NB4 (cell line): ENCODE measurements around the gene MRPS26.
"Not testable (repeated sequence)": the region's sequence is repeated elsewhere in the genome, so short reads cannot be mapped to it uniquely, and the experiment has no call there.

ENCODE experiments used
- DNase-seq: peaks from one replicate; pipeline ENCODE4 v3.0.0; 2010; ENCODE audit warnings: low read depth
- H3K4me3 ChIP-seq: one replicate; pipeline ENCODE4 v1.5.1; 2011; ENCODE audit warnings: mild to moderate bottlenecking, low read depth, low read length, moderate library complexity
- CTCF ChIP-seq: IDR thresholded peaks from one replicate; pipeline ENCODE4 v1.5.1; 2012; ENCODE audit warnings: low read depth, low read length
- MAX ChIP-seq: IDR thresholded peaks from 2 replicates; pipeline ENCODE4 v1.6.1; 2011; ENCODE audit warnings: low read depth, low read length
- MYC ChIP-seq: IDR thresholded peaks from 2 replicates; pipeline ENCODE4 v1.6.1; 2011; ENCODE audit warnings: low read depth, low read length
- POLR2A ChIP-seq: IDR thresholded peaks from 2 replicates; pipeline ENCODE4 v1.6.1; 2011; ENCODE audit warnings: mild to moderate bottlenecking; ENCODE audit not compliant: insufficient read length; ENCODE audit errors: extremely low read depth

Gene MRPS26

DNA sequence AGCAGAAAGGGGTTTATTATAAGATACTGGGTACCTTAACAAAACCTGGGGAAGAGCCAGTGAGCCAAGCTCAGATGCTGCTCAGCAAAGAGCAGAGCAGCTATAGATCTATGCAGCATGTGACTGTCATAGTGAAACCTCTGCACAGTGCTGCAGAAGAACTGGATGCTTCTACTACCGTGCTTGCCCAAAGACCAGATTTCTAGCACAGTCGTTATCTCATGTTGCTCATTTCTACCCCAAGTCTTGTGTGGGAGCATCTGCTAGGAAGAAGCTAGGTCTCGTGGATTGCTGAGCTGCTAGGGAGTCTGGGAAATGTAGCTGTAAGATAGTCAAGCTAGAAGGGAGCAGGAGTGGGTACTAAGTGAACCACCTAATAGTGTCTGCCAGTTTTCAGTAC lies 34.1 kb upstream of the MRPS26 start:
- TF ChIP-seq MYC, result no peak
- no peak for TF ChIP-seq POLR2A
- no peak for TF ChIP-seq CTCF
- TF ChIP-seq MAX, result no peak
- H3K4me3 ChIP-seq, result no peak overlapping the region
- no peak for DNase-seq

DNA sequence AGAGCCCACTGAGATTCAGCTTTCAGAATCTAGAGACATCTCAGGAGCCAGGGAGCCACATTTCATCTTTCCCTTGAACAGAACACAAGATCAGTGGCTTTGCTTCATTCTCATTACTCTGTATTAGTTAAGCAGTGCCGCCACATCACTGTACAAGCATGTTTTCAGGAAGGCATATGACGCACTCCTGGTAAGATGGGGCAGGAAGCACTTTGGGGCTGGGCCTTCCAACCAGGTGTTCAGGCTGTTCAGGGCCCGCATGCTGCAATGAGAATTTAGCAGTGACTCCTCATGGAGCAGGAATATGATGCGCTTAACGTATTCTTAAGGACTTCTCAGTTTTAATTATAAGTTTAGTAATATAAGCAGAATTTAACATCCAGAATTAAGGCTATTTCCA lies 32.1 kb upstream of the MRPS26 start:
- TF ChIP-seq MAX (no peak), MYC (no peak), CTCF (no peak), POLR2A (no peak)
- no peak overlapping the region for H3K4me3 ChIP-seq
- DNase-seq, result no peak

GRCh38 chr20:3014179-3014578 lies 31.7 kb upstream of the MRPS26 start:
- DNase-seq, result no peak
- TF ChIP-seq POLR2A, result no peak
- no peak for TF ChIP-seq MAX
- no peak for TF ChIP-seq CTCF
- no peak for TF ChIP-seq MYC

GRCh38 chr20:3014662-3015061 lies 31.2 kb upstream of the MRPS26 start:
- TF ChIP-seq MYC, result no peak
- no peak for TF ChIP-seq CTCF
- TF ChIP-seq POLR2A, result no peak
- TF ChIP-seq MAX, result no peak

More at GRCh38 chr20:3014179-3014578, 31.7 kb upstream of the MRPS26 start:
- no peak overlapping the region for H3K4me3 ChIP-seq

DNA sequence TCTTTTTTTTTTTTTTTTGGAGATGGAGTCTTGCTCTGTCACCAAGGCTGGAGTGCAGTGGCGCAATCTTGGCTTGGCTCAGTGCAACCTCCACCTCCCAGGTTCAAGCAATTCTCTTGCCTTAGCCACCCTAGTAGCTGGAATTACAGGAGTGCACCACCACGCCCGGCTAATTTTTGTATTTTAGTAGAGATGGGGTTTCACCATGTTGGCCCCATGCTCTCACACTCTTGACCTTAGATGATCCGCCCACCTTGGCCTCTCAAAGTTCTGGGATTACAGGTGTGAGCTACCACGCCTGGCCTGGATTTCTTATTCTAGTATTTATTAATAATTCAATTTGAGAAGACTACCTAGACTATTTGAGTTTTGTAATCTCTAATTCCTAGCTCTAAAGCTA lies 30.6 kb upstream of the MRPS26 start:
- DNase-seq, H3K4me3 ChIP-seq: not testable (repeated sequence)

More at GRCh38 chr20:3014662-3015061, 31.2 kb upstream of the MRPS26 start:
- no peak for DNase-seq
- no peak overlapping the region for H3K4me3 ChIP-seq

DNA sequence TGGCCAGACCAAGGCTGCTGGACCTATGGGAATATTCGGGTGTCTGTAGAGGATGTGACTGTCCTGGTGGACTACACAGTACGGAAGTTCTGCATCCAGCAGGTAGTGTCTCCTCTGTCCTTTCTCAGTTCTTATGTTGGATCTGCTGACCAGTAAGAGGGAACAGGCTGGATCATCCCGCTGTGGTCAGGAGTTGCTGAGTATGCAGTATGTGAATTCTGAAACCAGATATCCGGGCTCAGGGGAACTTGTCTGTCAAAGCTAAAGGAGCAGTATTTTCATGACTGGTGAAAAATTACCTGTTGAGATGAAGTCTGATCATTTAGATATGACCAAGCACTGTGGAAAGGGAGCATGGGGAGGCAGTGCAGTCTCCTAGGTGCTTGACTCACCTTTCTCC lies 24.5 kb upstream of the MRPS26 start:
- no peak overlapping the region for H3K4me3 ChIP-seq
- DNase-seq, result no peak
- no peak for TF ChIP-seq CTCF
- no peak for TF ChIP-seq MYC
- no peak for TF ChIP-seq POLR2A
- no peak for TF ChIP-seq MAX
